Activated naive CD8-positive, alpha-beta T cell treated with anti-CD3 and anti-CD28 coated beads, Interleukin-2, amount 50 U/mL, for 24 hours (primary cell): Measurements from ENCODE around the gene KCNA2.

Source experiments
- ATAC-seq: fragments of 150-1000 bp; cut with Tn5 transposase; one replicate; pipeline ENCODE4 v1.10.0; 2021
- DNase-seq: peaks from one replicate; pipeline ENCODE4 v3.0.0; 2021
- H3K27ac Mint-ChIP-seq: one replicate; pipeline ENCODE4 v1.8.0; 2021; ENCODE audit warnings: mild to moderate bottlenecking, mixed read lengths
- H3K27me3 Mint-ChIP-seq: one replicate; pipeline ENCODE4 v1.8.0; 2021; ENCODE audit warnings: mixed read lengths
- H3K36me3 Mint-ChIP-seq: one replicate; pipeline ENCODE4 v1.8.0; 2021; ENCODE audit warnings: low read depth, mixed read lengths
- H3K4me1 Mint-ChIP-seq: one replicate; pipeline ENCODE4 v1.8.0; 2021; ENCODE audit warnings: mixed read lengths
- H3K4me3 Mint-ChIP-seq: one replicate; pipeline ENCODE4 v1.8.0; 2021; ENCODE audit warnings: mild to moderate bottlenecking, moderate library complexity, mixed read lengths
- H3K9me3 Mint-ChIP-seq: one replicate; pipeline ENCODE4 v1.8.0; 2021; ENCODE audit warnings: mixed read lengths

The KCNA2 gene

DNA sequence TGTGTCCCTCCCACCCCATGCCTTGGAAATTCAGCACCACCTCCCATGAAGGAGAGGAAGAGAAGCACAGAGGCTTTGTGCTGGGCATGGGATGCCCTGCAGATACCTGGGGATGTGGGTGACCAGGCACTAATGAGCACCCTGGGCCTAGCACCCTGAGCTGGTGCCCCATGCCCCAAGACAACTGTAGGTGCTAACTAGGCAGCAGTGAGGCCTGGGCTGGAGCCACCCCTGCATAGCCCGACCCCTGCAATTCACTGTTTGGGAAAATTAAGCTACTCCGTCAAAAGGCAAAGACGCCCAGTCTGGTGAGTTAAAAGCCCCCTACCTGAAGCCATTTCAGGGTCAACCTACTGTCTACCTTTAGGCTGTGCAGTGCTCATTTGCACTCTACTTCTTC lies 5.4 kb downstream of the KCNA2 start:
- H3K27ac Mint-ChIP-seq = no peak overlapping the region
- ATAC-seq = no peak

DNA sequence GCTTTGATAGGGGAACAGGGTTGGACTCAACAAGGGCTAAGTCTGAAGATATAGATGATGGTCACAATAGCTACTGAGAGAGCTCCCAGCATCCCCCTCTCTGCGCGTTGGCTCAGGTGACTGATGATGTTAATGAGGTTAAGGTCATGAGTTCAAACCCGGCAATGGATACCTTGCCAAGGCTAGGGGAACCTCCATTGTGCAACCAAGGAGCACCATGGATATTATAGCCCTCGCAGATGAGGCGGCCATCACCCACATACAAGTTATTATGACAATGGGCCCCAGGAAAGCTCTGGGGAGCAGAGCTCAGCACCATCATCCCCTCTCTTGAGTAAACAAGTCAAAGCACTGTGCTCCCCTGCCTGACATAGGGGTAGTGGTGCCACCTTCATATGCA lies 8.2 kb downstream of the KCNA2 start:
- no peak for ATAC-seq
- Mint-ChIP-seq H3K27me3 (peaks cover 5% of the 10 kb centered on the region), H3K4me3 (no peak overlapping the region), H3K36me3 (no peaks in the 10 kb centered on the region), H3K4me1 (no peaks in the 10 kb centered on the region), H3K9me3 (no peaks in the 10 kb centered on the region), H3K27ac (no peak overlapping the region)
- no peak for DNase-seq

More for the DNA sequence above, 5.4 kb downstream of the KCNA2 start:
- Mint-ChIP-seq H3K27me3 (peaks cover 28% of the 10 kb centered on the region), H3K4me1 (no peaks in the 10 kb centered on the region), H3K9me3 (no peaks in the 10 kb centered on the region), H3K36me3 (no peaks in the 10 kb centered on the region), H3K4me3 (no peak overlapping the region)
- no peak for DNase-seq

DNA sequence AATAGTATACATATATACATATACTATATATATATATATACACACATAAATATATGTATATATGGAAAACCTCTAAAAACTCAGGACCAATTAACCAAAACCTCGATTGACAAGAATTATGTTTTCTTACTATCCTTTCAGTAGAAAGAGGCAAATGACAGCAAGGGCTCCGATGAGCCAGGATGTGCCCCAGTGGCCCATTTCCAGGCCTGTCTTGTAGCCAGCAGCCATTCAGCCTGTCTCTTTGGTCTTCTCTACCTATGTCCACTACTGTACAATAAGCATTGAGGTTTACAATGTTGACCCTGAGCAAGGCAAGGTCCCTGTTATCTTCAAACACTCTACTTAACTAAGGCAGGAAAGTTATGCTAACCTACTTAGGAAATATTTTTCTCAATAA lies 9.8 kb downstream of the KCNA2 start:
- Mint-ChIP-seq H3K4me3 (no peak overlapping the region), H3K4me1 (no peaks in the 10 kb centered on the region), H3K9me3 (no peaks in the 10 kb centered on the region), H3K27me3 (peaks cover 2% of the 10 kb centered on the region), H3K27ac (no peak overlapping the region), H3K36me3 (no peaks in the 10 kb centered on the region)
- no peak for ATAC-seq
- DNase-seq = no peak

DNA sequence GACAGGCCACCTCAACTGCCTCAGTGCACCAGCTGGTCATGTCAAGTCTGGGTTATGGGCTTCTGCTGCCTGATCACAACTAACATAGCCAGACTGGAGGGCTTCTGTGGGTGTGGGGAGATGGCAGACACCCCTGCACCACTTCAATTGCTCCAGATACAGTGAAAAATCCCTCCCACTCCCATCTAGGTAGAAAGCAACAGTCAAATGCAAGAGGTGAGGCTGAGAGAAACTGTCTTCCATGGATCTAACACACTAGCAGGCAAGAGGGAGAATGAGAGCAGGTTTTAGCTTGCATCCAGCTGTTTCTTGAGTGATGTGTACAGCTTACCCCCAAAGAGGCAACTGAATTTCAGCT lies 10.8 kb downstream of the KCNA2 start:
- Mint-ChIP-seq H3K4me1 (no peaks in the 10 kb centered on the region), H3K9me3 (no peaks in the 10 kb centered on the region), H3K27ac (no peak overlapping the region), H3K4me3 (no peak overlapping the region), H3K27me3 (no peaks in the 10 kb centered on the region), H3K36me3 (no peaks in the 10 kb centered on the region)
- DNase-seq (no peak), ATAC-seq (no peak)

DNA sequence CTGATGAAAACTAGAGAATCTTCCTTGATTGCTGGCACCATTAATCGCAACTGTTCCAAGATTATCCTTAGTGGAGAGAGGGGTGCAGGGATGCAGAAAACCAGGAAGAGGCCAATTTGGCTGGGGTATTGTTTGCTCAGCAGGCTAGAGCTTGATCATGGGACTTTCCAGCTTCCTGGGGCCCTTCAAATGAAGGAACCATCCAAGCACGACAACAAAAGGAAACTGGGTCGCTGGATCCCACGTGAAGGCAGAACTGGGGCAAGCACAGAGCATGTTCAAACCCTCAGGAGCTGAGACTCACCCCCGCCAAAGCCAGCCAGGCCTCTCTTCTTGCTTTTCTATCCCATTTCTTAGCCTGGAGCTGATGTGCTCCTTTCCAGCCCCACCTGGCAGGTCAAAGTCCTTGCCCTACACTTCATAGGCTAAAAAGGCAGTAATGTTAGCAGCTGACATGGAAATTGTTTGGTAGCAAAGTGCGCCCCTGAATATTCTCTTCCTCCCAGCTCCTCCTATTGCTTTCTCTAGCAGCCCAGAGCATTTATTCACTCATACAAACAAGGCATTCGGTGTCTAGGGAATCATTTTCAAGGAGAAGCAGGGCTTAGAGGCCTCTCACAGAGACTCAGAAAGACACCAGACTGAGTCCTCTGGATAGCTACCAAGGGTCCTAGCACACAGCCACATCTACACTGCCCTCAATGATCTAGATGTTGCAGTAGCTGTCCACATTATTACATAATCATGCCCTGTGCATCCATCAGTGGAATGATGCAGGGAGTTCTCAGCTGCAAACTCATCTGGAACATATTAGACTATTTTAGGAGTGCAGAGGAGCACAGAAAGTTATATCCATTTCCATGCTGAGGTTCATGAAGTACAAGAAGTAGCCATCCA lies 11.5 kb downstream of the KCNA2 start:
- Mint-ChIP-seq H3K4me3 (no peak overlapping the region), H3K36me3 (no peaks in the 10 kb centered on the region), H3K4me1 (no peaks in the 10 kb centered on the region), H3K27me3 (no peaks in the 10 kb centered on the region), H3K27ac (no peak overlapping the region), H3K9me3 (no peaks in the 10 kb centered on the region)
- no peak for ATAC-seq
- no peak for DNase-seq

DNA sequence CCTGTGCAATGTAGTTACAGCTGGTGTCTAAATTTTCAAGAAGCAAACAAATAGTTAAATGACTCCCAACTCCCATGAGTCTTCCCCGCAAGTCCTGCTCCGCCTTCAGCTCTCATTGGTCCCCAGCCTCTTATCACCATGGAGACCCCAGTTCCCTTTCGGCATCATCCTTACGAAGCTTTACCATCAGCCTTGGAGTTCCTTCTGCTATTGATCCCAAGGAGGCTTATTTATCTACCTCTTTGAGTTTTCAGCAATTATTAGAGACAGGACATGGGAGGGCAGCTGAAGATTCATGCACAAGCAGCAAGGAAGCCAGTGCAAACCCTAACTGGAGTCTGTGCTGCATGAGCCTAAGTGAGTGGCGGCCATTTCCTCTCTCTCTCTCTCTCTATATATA lies 12.3 kb downstream of the KCNA2 start:
- ATAC-seq (no peak), DNase-seq (no peak)
- Mint-ChIP-seq H3K4me1 (no peaks in the 10 kb centered on the region), H3K27me3 (no peaks in the 10 kb centered on the region), H3K27ac (no peak overlapping the region), H3K4me3 (no peak overlapping the region), H3K36me3 (no peaks in the 10 kb centered on the region), H3K9me3 (no peaks in the 10 kb centered on the region)

DNA sequence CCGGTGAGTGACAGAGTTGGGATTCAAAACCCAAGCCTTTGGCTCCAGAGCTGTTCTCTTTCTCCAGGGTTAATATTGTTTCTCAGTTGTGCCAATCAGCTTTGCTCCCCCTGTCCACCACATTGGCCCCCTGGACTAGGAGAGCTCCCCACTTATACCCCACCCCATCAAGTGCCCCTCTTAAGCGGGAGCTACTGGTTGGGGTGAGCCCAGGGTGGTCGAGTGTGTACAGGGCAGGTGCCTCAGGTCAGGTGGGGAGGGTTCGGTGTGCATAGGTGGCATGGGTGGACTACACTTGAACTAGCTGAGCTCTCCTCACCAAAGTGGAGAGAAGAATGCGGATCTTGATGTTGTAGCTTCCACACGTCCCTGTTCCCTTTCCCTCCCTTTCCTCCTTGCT lies 14.2 kb downstream of the KCNA2 start:
- H3K4me1 Mint-ChIP-seq = no peaks in the 10 kb centered on the region

DNA sequence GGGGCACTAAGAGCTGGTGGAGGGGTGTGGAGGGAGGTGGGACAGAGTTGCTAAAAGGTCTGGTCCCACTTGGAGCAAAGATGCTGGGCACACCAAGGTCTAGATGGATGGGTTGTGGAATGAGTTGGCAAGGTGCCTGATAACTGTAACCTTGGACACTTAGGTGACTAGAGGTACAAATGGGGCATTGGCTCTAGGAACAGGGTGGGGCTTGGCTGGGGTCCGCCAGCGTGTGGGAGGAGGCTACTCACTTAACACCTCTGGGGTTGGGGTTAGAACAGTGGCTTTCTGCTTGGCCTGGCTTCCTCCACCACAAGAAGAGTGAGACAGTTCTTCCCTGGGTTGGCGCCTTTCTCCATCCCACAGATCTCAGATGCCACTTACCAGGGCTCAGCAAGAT lies 17.2 kb downstream of the KCNA2 start:
- no peak for ATAC-seq
- no peak overlapping the region for H3K4me3 Mint-ChIP-seq
- no peaks in the 10 kb centered on the region for H3K9me3 Mint-ChIP-seq
- no peak for DNase-seq
- no peaks in the 10 kb centered on the region for H3K27me3 Mint-ChIP-seq
- H3K27ac Mint-ChIP-seq = no peak overlapping the region
- H3K36me3 Mint-ChIP-seq = no peaks in the 10 kb centered on the region
- no peaks in the 10 kb centered on the region for H3K4me1 Mint-ChIP-seq

More for the DNA sequence above, 14.2 kb downstream of the KCNA2 start:
- Mint-ChIP-seq H3K27ac (no peak overlapping the region), H3K4me3 (no peak overlapping the region), H3K9me3 (no peaks in the 10 kb centered on the region), H3K27me3 (no peaks in the 10 kb centered on the region), H3K36me3 (no peaks in the 10 kb centered on the region)
- no peak for DNase-seq
- no peak for ATAC-seq

DNA sequence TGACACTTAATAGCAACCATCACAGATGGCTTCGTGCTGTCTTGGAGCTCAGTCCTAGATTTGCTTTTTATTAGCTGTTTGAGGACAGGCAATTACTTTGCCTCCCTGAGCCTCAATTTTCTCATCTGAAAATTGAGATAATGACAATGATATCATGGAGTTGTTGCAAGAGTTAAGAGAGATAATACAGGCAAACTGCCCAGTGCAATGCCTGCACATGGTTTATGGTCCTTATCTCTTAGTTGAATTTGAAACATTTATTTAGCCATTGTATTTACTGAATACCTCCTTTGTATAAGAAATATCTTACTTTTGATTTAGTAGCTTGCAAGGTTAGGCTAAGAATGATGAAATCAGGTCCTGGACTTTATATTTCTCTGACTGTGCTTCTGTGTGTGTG lies 17.7 kb downstream of the KCNA2 start:
- no peaks in the 10 kb centered on the region for H3K4me1 Mint-ChIP-seq
- H3K36me3 Mint-ChIP-seq = no peaks in the 10 kb centered on the region
- H3K9me3 Mint-ChIP-seq = no peaks in the 10 kb centered on the region
- no peak overlapping the region for H3K27ac Mint-ChIP-seq
- no peak for DNase-seq
- H3K27me3 Mint-ChIP-seq = no peaks in the 10 kb centered on the region
- no peak for ATAC-seq
- H3K4me3 Mint-ChIP-seq = no peak overlapping the region

DNA sequence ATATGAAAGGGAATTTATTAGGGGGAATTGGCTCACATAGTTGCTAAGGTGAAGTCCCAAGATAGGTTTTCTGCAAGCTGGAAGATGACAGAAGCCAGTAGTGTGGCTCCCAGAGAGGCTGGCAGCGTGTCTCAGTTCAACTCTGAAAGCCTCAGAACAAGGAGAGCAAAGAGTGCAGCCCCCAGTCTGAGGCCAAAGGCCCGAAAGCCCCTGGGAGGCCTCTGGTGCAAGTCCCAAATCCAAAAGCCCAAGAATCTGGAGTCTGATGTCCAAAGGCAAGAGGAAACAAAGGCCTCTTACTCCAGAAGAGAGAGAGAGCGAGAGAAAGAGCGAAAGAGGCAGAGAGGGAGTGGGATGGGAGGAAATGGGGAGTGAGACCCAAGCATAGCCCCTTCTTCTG lies 18.3 kb downstream of the KCNA2 start:
- Mint-ChIP-seq H3K4me1 (no peaks in the 10 kb centered on the region), H3K27me3 (no peaks in the 10 kb centered on the region), H3K36me3 (no peaks in the 10 kb centered on the region), H3K9me3 (no peaks in the 10 kb centered on the region), H3K27ac (no peak overlapping the region), H3K4me3 (no peak overlapping the region)
- no peak for ATAC-seq
- DNase-seq = no peak

DNA sequence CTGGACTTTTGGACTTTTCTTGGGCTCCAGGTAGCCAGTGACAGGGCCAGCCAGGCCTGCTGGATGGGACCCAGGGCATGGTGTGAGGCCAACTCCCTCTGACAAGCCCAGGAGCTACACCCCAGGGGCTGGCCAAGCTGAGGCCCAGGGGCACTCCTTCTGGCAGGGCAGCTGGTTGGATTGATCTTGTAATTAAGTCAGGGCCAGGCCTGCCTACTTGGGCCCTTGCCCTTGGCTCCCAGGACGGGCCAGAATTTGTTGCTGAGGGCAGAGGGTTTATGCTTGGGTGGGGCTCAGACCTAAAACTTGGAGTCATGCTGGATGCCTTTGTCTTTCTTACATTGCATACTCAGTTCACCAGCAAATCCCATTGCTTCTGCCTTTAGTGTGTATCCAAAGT lies 20.7 kb downstream of the KCNA2 start:
- Mint-ChIP-seq H3K4me3 (no peak overlapping the region), H3K27ac (no peak overlapping the region), H3K27me3 (no peaks in the 10 kb centered on the region), H3K9me3 (no peaks in the 10 kb centered on the region), H3K4me1 (no peaks in the 10 kb centered on the region), H3K36me3 (no peaks in the 10 kb centered on the region)
- DNase-seq (no peak), ATAC-seq (no peak)

DNA sequence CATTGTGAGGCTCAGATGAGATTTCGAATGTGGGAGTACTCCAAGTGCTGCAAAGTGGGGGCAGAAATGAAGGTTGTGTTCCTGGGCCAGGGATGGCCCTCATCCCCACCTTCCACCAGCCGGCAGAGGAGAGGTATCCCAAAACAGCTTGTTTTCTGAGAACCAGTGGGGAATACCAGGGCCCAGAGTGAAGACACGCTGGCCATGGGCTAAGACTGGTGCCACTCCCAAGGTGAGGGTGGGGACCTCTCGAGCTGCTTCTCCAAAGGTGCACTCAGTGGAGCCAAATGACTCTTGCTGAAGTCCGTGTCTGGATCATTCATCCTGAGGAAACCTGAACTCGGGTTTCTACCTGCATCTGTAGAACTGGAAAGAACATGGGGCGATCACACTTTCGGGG lies 22.1 kb downstream of the KCNA2 start:
- no peaks in the 10 kb centered on the region for H3K9me3 Mint-ChIP-seq
- no peaks in the 10 kb centered on the region for H3K4me1 Mint-ChIP-seq
- no peak overlapping the region for H3K4me3 Mint-ChIP-seq
- no peak overlapping the region for H3K27ac Mint-ChIP-seq
- no peak for DNase-seq
- peaks cover 6% of the 10 kb centered on the region for H3K27me3 Mint-ChIP-seq
- H3K36me3 Mint-ChIP-seq = no peaks in the 10 kb centered on the region
- no peak for ATAC-seq

DNA sequence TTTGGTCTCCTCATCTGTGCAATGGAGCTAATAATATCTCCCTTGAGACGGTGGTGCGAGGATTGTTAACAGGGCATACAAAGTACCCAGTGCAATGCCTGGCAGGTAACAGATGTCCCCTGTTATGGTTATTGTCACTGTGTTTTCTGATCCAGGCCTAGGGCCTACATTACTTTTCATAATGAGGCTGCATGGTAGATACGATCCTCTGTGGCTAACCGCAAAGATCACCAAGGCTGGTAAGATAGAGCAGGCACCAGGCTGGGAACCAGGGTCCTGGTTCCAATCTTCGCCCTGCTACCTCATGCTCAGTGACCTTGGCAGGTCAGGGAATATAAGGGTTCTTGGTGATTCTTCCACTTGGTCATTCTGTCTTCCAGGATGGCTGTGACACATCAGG lies 22.7 kb downstream of the KCNA2 start:
- H3K4me1 Mint-ChIP-seq = no peaks in the 10 kb centered on the region
- peaks cover 10% of the 10 kb centered on the region for H3K27me3 Mint-ChIP-seq
- H3K9me3 Mint-ChIP-seq = no peaks in the 10 kb centered on the region
- ATAC-seq = no peak
- H3K36me3 Mint-ChIP-seq = no peaks in the 10 kb centered on the region
- H3K27ac Mint-ChIP-seq = no peak overlapping the region
- no peak for DNase-seq
- H3K4me3 Mint-ChIP-seq = no peak overlapping the region

DNA sequence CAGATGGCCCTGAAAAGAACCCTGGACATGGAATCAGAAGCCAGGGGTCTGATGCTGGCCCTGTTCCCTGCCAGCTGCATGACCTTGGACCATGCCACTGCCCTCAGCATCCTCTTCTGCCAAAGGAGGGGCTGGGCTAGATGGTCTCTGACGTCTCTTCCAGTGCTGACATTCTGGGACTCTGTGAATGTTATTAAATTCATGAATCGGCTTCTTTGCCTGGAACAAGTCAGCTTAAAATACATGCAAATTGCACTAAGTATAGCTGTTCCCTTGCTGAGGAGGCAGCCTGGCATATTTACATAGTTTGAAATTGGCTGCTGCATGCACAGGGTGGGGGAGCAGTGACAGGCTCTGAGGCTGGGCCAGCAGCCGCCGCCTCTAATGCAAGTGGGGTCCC lies 23.8 kb downstream of the KCNA2 start:
- Mint-ChIP-seq H3K36me3 (no peaks in the 10 kb centered on the region), H3K27ac (no peak overlapping the region), H3K4me1 (no peaks in the 10 kb centered on the region), H3K4me3 (no peak overlapping the region), H3K27me3 (peaks cover 10% of the 10 kb centered on the region), H3K9me3 (no peaks in the 10 kb centered on the region)
- ATAC-seq (no peak), DNase-seq (no peak)

DNA sequence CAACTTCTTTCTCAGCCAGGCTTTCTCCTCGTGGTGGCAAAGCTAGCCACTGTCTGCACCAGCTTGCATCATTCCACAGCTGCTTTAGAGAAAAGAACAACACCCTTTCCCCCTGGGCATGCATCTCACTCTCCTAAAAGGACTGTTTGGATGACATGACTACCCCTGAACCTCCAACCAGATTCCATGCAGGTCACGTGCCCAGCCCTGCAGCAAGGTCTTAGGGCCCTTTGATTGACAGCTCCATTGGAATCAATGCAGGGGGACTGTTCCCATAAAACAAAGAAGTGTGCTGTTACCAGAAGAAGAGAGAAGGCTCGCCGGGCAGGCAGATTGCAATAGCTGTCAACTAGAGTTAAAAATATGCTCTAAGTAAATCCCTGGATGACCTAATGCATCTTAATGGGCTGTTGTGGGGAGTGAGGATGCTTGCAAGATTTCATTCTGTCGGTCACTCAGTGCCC lies 24.4 kb downstream of the KCNA2 start:
- no peaks in the 10 kb centered on the region for H3K4me1 Mint-ChIP-seq
- H3K27ac Mint-ChIP-seq = no peak overlapping the region
- no peak for ATAC-seq
- H3K9me3 Mint-ChIP-seq = no peaks in the 10 kb centered on the region
- no peaks in the 10 kb centered on the region for H3K36me3 Mint-ChIP-seq
- no peak for DNase-seq
- H3K27me3 Mint-ChIP-seq = peaks cover 10% of the 10 kb centered on the region
- H3K4me3 Mint-ChIP-seq = no peak overlapping the region

DNA sequence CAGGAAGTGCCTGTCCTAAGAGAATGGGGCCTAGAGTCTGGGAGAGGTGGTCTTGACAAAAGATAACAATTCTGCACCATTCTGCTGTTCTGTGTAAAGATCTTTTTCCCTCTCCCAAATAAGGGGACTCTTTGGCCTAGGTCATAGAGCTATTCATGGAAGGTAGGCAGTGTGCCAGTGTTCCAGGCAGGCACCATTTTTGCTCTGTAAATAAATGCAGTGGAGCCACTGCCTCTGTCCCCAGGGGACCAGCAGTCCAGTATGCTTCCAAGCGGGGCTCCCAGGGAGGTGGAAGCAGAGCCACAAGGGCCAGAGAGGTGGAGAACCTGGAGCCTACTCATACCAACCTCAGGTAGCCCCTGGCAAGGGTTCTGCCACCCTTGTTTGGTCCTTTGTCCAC lies 25.9 kb downstream of the KCNA2 start:
- H3K27ac Mint-ChIP-seq = no peak overlapping the region
- no peak overlapping the region for H3K4me3 Mint-ChIP-seq
- no peak for DNase-seq

More for the DNA sequence above, 25.9 kb downstream of the KCNA2 start:
- H3K36me3 Mint-ChIP-seq = no peaks in the 10 kb centered on the region
- no peaks in the 10 kb centered on the region for H3K9me3 Mint-ChIP-seq
- ATAC-seq = no peak
- H3K27me3 Mint-ChIP-seq = peaks cover 12% of the 10 kb centered on the region
- no peaks in the 10 kb centered on the region for H3K4me1 Mint-ChIP-seq
